HL-60 (cell line): ENCODE measurements around the gene PIP4K2A.

ENCODE experiments used
- DNase-seq, 2 experiments: peaks; one replicate each; pipeline ENCODE4 v3.0.0-alpha.2; 2010 to 2020; ENCODE audit warnings: low read depth in 1 of 2, low spot score in 1 of 2
- H3K27ac ChIP-seq: fragments of 250-450 bp; sonication (Bioruptor Pico); replicated peaks from 2 replicates; pipeline ENCODE4 v1.5.1; 2020; ENCODE audit warnings: mild to moderate bottlenecking, moderate library complexity
- H3K27me3 ChIP-seq: fragments of 250-450 bp; sonication (Bioruptor Pico); 2 replicates; pipeline ENCODE4 v1.5.1; 2021; ENCODE audit warnings: mild to moderate bottlenecking, moderate library complexity; ENCODE audit not compliant: insufficient read depth, poor library complexity, severe bottlenecking
- H3K4me3 ChIP-seq: replicated peaks from 2 replicates; pipeline ENCODE4 v1.5.1; 2011; ENCODE audit warnings: mild to moderate bottlenecking, control low read depth, low read length; ENCODE audit not compliant: insufficient read depth
- CTCF ChIP-seq: IDR thresholded peaks from one replicate; pipeline ENCODE4 v1.5.1; 2011; ENCODE audit warnings: low read length, control low read depth, inconsistent platforms; ENCODE audit not compliant: insufficient read depth
- GABPA ChIP-seq: IDR thresholded peaks from 2 replicates; pipeline ENCODE4 v1.6.1; 2012; ENCODE audit warnings: low read depth
- POLR2AphosphoS5 ChIP-seq: IDR thresholded peaks from 2 replicates; pipeline ENCODE4 v1.6.1; 2012; ENCODE audit warnings: low read depth
- REST ChIP-seq: IDR thresholded peaks from 2 replicates; pipeline ENCODE4 v1.6.1; 2012; ENCODE audit warnings: low read depth; ENCODE audit not compliant: insufficient replicate concordance
- SPI1 ChIP-seq: IDR thresholded peaks from 2 replicates; pipeline ENCODE4 v1.6.1; 2012; ENCODE audit warnings: low read depth, mild to moderate bottlenecking, borderline replicate concordance

The PIP4K2A gene

GRCh38 chr10:22609719-22610465 is 104.5 kb downstream of the PIP4K2A start:
- no peak overlapping the region for H3K4me3 ChIP-seq
- H3K27ac ChIP-seq: no peak overlapping the region
- H3K27me3 ChIP-seq: no peaks in the 10 kb centered on the region
- no peak for DNase-seq
- TF ChIP-seq GABPA (no peak), POLR2AphosphoS5 (no peak)

GRCh38 chr10:22609251-22609650 is 105.1 kb downstream of the PIP4K2A start:
- H3K27me3 ChIP-seq: no peaks in the 10 kb centered on the region
- no peak overlapping the region for H3K4me3 ChIP-seq
- no peak overlapping the region for H3K27ac ChIP-seq
- TF ChIP-seq SPI1 (no peak), GABPA (no peak)
- DNase-seq: no peak

DNA sequence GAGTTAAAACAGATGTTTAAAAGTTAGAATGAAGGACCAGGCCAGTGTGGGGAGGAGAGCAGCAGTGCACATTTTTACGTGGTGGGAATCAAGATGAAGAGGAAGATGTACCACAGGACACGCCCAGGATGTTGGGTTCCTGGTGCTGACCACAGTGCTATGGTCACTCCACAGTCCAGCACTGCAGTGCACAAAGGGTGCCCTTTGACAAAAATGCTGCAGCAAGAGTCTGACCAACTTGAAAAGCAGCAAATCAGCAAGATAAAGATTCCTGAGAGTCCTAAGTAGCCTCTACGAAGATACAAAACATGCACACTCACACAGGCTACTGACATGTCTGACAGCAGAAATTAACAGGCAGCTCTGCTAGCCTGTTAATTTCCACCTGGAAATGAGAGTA is 107.1 kb downstream of the PIP4K2A start:
- Histone ChIP-seq H3K27me3 (no peaks in the 10 kb centered on the region), H3K27ac (no peak overlapping the region), H3K4me3 (no peak overlapping the region)
- TF ChIP-seq SPI1 (no peak), CTCF (no peak), REST (no peak), POLR2AphosphoS5 (no peak), GABPA (no peak)
- DNase-seq: no peak

DNA sequence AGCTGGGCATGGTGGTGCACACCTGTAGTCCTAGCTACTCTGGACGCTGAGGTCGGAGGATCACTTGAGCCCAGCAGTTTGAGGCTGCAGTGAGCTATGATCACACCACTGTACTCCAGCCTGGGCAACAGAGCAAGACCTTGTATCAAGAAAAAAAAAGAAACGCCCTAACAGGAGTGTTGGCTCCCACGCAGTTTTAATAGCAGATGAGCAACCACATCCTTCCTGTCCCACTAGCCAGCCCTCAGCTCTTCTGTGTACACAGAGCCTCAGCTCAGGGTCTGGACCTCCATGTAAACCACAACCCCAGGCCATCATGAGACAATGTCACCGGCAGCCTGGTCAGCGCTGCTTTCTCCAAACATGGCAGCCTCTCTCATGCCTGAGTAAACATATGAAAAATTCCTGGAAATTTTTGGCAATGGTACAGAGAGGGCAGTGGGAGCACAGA is 108.2 kb downstream of the PIP4K2A start:
- DNase-seq: peak; percentile 28 to 63
- Histone ChIP-seq H3K27me3 (no peaks in the 10 kb centered on the region), H3K4me3 (no peak overlapping the region), H3K27ac (peak overlapping the region; percentile 56)
- no peak for TF ChIP-seq REST
- no peak for TF ChIP-seq SPI1
- TF ChIP-seq POLR2AphosphoS5: peak; percentile 64; the same call in 1 of the 2 replicates
- no peak for TF ChIP-seq CTCF
- no peak for TF ChIP-seq GABPA

DNA sequence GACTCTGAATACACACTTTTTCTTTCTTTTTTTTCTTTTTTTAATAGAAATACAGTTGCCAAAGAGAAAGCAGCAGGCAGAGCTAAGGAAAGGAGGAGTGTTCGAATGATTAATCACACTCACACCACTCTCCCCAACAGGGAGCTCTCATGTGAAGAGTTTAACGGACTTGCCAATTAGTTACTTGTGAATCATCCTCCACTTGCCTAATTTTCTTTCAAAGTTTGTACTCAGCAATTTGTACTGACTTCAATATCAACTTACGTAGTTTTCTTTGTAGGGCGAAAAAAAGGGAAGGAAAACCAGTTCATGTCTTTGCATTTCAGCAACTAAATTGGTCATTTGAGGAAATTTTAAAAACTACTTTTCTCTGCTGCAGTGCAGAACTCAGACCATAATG is 109.2 kb downstream of the PIP4K2A start:
- Histone ChIP-seq H3K27me3 (no peaks in the 10 kb centered on the region), H3K27ac (peak overlapping the region; percentile 56), H3K4me3 (no peak overlapping the region)
- peak; percentile 31 to 52 for DNase-seq
- TF ChIP-seq POLR2AphosphoS5 (no peak), REST (no peak), SPI1 (no peak), GABPA (no peak), CTCF (no peak)
